NCI-H1436 treated with DMSO at 0.1 percent for 48 hours (cell line): Measurements from ENCODE around the gene LYVE1.

Experiments used
- DNase-seq: peaks from one replicate; lab custom pipeline; 2025; lab: John Stamatoyannopoulos, UW

The LYVE1 gene

DNA sequence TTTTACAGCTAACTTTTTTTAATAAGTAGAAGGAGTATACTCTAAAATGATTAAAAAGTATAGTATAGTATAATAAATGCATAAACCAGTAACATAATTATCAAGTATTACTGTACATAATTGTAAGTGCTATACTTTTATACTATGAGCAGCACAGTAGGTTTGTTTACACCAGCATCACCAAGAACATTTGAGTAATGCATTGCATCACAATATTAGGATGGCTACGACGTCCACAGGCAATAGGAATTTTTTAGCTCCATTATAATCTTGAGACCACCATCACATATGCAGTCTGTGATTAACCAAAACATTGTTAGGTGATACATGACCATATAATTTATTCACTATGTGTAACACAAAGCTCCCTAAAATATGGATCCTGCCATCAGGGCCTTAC is 47.9 kb downstream of the LYVE1 start:
- DNase-seq = no peak

DNA sequence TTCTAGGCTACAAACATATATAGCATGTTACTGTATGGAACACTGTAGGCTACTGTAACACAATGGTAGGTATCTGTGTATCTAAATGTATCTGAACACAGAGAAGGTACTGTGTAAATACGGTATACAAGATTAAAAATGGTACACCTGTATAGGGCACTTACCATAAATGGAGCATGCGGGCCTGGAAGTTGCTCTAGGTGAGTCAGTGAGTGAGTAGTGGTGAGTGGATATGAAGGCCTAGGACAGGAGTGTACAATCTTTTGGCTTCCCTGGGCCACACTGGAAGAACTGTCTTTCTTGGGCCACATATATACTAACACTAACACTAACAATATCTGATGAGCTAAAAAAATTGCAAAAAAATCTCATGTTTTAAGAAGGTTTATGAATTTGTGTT is 48.8 kb downstream of the LYVE1 start:
- DNase-seq = no peak

DNA sequence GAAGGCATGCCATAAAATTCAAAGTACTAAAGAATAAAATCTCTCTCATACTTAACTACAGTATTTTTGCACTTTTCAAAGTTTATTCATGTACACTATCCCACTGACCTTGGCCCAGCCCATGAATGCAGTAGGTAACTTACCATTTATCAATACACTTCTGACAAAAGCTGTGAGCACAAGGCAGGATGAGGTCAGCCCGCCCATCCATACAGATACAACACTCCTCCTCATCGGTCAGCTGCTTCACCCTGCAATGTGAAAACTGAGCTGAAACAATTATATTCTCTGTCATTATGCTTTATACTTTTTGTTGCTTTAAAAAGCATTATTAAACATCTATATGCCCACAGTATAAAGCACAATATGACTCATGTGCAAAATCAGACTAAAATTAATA is 49.6 kb downstream of the LYVE1 start:
- no peak for DNase-seq

DNA sequence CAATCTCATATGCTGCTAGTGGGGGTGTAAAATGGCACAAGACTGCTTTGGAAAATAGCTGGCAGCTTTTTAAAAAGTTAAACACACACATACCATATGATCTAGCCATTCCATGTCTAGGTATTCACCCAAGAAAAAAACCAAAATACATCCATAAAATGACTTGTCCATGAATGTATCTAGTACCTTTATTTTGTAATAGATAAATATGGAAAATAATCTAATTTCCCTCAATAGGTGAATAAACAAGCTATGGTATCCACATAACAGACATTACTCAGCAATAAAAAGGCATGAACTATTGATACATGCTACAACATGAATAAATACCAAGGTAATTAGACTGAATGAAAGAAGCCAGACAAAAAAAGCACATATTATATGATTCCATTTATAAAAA is 50.3 kb downstream of the LYVE1 start:
- no peak for DNase-seq

DNA sequence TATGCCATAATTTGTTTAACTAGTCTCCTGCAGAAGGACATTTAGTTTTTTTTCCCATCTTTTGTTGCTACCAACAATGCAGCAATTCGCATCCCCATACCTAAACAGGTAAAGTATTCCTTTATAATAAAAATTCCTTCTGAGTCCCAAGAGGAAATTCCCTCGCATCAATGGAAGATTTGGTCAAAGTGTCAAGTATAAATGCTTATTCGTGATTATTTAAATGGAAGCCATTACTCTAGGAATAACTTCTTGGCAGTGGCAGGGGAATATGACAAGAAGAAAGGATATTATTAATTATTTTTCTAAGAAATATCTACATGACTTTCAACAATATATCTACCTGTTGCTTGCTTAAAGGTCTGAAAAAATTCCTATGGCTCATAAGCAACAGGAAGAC is 53.0 kb downstream of the LYVE1 start:
- no peak for DNase-seq

DNA sequence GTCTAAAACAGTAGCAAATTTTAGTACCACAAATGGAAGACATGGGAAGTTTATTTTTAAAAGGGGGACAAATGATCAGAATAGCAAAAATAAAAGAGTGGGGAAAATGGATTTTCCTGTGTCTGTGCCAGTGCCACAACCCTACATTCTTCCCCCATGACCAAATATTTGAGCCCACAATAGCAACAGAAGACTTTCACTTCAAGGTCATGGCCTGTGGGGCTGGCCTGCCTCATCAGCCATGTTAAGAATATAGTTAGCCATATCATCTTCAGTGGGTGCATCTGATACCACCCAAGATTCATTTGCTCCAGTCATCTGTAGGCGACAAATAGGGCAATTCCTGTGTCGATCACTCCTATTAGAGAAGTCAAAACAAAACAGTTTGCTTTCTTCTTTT is 53.8 kb downstream of the LYVE1 start:
- no peak for DNase-seq

DNA sequence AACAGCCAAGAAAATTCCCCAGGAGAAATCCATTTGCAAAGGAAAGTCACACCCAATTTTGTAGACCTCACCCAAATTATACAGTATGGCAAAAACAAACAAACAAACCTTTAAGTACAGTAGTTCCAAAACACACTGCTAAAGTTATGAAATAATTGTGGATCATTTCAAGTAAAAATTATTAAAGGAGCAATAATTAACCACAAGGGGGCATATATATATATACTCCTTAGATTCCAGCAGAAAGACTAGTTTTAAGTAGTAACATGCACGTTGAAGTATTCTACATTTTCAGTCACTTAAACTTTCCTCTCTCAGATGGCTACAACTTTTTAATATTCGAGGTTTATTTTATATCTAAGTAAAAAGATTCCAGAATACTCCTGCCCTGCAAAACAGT is 54.3 kb downstream of the LYVE1 start:
- no peak for DNase-seq

DNA sequence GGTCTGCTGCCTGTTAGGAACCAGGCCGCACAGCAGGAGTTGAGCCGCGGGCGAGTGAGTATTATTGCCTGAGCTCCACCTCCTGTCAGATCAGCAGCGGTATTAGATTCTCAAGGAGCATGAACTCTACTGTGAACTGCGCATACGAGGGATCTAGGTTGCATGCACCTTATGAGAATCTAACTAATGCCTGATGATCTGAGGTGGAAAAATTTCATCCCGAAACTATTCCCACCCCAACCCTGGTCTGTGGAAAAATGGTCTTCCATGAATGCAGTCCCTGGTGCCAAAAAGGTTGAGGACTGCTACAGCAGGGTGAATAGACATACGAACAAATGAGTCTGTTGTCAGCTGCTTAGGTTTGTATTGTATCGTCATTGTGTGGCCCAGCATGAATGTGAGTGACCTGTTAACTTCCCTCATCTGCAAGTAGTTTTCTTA is 57.3 kb downstream of the LYVE1 start:
- DNase-seq = no peak
